Cardiac muscle cell (in vitro differentiated cells and primary cell): Measurements from ENCODE around the gene ZNF689. TPM values are rescaled to one million over a fixed set of nuclear protein-coding genes. Genes with fewer than 3 reads are reported as not detected.

Source experiments
- DNase-seq, 2 donors: peaks; one replicate each; pipeline versions ENCODE4 v3.0.0 to v3.0.0-alpha.2; 2010 to 2017; ENCODE audit warnings: low read depth in 1 of 2, low spot score in 1 of 2
- H3K27ac ChIP-seq: fragments of 200-600 bp; sonication (generic); 2 replicates; pipeline ENCODE4 v1.5.1; 2016
- H3K27me3 ChIP-seq: fragments of 200-600 bp; sonication (generic); 2 replicates; pipeline ENCODE4 v1.6.0; 2016; ENCODE audit warnings: control low read depth
- H3K36me3 ChIP-seq: fragments of 200-600 bp; sonication (generic); 2 replicates; pipeline ENCODE4 v1.5.1; 2016; ENCODE audit warnings: control low read depth
- H3K4me1 ChIP-seq: fragments of 200-600 bp; sonication (generic); 2 replicates; pipeline ENCODE4 v1.8.1; 2017; ENCODE audit warnings: low read depth, mild to moderate bottlenecking, mixed run types
- H3K4me3 ChIP-seq: fragments of 200-600 bp; sonication (generic); 2 replicates; pipeline ENCODE4 v1.5.1; 2016; ENCODE audit warnings: mild to moderate bottlenecking
- H3K9me3 ChIP-seq: fragments of 200-600 bp; sonication (generic); 2 replicates; pipeline ENCODE4 v1.5.1; 2017; ENCODE audit warnings: low read depth, mild to moderate bottlenecking, control low read depth
- CTCF ChIP-seq: IDR thresholded peaks from 2 replicates; pipeline ENCODE4 v1.5.1; 2012; ENCODE audit warnings: low read depth, mild to moderate bottlenecking, low read length
- polyA plus RNA-seq: library from polyadenylated mRNA; unstranded; fragments of >200 nt; fragmentation: Nextera tagmentation; extraction: Ambion mirVana; gene quantifications from 2 replicates; pipeline ENCODE4 v1.2.1, GENCODE V29; 2016
- total RNA-seq: library from RNA; depleted of rRNA; stranded (reverse); fragments of >200 nt; gene quantifications from 2 replicates; pipeline ENCODE4 v1.2.3, GENCODE V29; 2016

Gene ZNF689
- total and polyA plus RNA-seq, 2 experiments from 2014 or later = 11.3 to 19.5 TPM

GRCh38 chr16:30656388-30656787 lies 46.2 kb upstream of the ZNF689 start:
- Histone ChIP-seq H3K4me3 (no peak overlapping the region), H3K27ac (no peak overlapping the region), H3K27me3 (no peaks in the 10 kb centered on the region), H3K9me3 (no peaks in the 10 kb centered on the region), H3K4me1 (peaks cover 8% of the 10 kb centered on the region), H3K36me3 (peaks cover 11% of the 10 kb centered on the region)
- DNase-seq = no peak
- TF ChIP-seq CTCF = no peak

GRCh38 chr16:30655815-30656347 lies 45.7 kb upstream of the ZNF689 start:
- TF ChIP-seq CTCF = no peak
- Histone ChIP-seq H3K9me3 (no peaks in the 10 kb centered on the region), H3K36me3 (peaks cover 11% of the 10 kb centered on the region), H3K27me3 (no peaks in the 10 kb centered on the region), H3K4me3 (no peak overlapping the region), H3K4me1 (peaks cover 8% of the 10 kb centered on the region), H3K27ac (no peak overlapping the region)
- no peak for DNase-seq

DNA sequence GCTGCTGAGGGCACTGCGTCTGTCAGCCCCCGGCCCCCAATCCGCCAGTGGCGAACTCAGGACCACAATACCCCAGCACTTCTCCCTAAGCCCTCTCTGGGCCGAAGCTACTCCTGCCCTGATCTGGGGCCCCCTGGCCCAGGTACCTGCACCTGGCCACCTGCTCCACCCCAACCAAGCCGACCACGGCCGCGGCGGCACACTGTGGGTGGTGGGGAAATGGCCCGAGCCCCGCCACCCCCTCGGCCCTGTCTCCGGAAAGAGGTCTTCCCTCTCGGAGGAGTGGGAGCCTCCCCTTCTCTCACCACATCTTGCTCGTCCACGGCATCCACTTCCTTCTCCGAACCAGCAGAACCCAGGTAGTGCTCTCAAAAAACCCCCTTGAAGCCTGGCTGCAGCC lies 44.7 kb upstream of the ZNF689 start:
- DNase-seq = no peak
- Histone ChIP-seq H3K27me3 (no peaks in the 10 kb centered on the region), H3K27ac (no peak overlapping the region), H3K36me3 (peaks cover 11% of the 10 kb centered on the region), H3K9me3 (no peaks in the 10 kb centered on the region), H3K4me3 (no peak overlapping the region), H3K4me1 (no peaks in the 10 kb centered on the region)
- TF ChIP-seq CTCF = no peak

DNA sequence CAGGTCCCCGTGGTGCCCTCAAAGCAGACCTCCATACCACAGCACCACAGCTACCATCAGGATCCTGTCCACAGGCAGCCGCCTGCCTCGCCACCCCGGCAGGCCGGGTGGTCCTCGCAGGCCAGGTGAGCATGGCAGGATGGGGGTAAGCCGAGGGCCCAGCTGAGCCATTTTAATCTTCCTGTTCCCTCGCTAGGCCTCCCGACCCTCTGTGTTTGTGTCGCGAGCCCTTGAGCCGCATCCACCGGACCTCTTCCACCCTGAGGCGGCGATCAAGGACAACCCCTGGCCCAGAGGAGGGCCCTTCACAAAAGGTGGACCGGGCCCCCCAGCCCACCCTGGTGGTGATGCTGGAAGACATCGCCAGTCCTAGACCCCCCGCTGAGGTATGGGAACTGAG lies 42.5 kb upstream of the ZNF689 start:
- H3K9me3 ChIP-seq = no peaks in the 10 kb centered on the region
- no peak overlapping the region for H3K27ac ChIP-seq
- DNase-seq = no peak
- peaks cover 11% of the 10 kb centered on the region for H3K36me3 ChIP-seq
- no peaks in the 10 kb centered on the region for H3K4me1 ChIP-seq
- TF ChIP-seq CTCF = no peak
- no peaks in the 10 kb centered on the region for H3K27me3 ChIP-seq
- H3K4me3 ChIP-seq = no peak overlapping the region

- no peak overlapping the region for H3K27ac ChIP-seq
- H3K9me3 ChIP-seq = no peaks in the 10 kb centered on the region
- no peaks in the 10 kb centered on the region for H3K27me3 ChIP-seq
- TF ChIP-seq CTCF = no peak
- DNase-seq = no peak
- no peaks in the 10 kb centered on the region for H3K4me1 ChIP-seq
- peaks cover 11% of the 10 kb centered on the region for H3K36me3 ChIP-seq
- H3K4me3 ChIP-seq = peak overlapping the region; percentile 56
Measured at GRCh38 chr16:30652005-30652296, 41.8 kb upstream of the ZNF689 start.
